ENCODE data around the gene PWWP2B.
"Not testable (repeated sequence)": the region's sequence is repeated elsewhere in the genome, so short reads cannot be mapped to it uniquely, and the experiment has no call there.

The PWWP2B gene

DNA sequence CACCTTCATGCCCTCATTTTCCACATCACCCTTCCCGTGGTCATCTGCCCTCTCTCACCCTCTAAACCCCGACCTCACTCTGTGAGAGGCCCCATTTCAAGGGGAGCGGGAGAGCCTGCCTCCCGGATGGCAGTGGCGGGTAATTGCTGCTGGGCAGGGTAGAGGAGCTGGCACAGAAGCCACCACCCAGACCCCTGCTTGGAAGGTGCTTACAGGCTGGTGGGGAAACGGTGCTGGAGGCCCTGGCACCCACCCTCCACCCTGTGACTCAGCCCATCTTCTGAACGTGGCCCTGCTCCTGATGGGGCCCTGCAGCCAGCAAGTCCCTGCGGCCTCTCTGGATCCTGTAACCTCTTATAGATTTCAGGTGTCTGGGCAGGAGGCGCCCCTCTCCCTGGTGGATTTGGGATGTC, 10.6 kb upstream of the PWWP2B start:
- WGBS, 2 experiments: 91 to 93% methylated on average over 9 of the region's 9 CpGs
- H3K36me3 ChIP-seq (ENCODE audit: control insufficient read depth, insufficient read depth, low read length): no peaks in the 10 kb centered on the region
- H3K27ac ChIP-seq (ENCODE audit: insufficient read depth, low read depth, low read length, poor library complexity, severe bottlenecking): no peak overlapping the region
- no peaks in the 10 kb centered on the region for H3K4me1 ChIP-seq (ENCODE audit: control insufficient read depth, insufficient read depth, low read length)
- no peaks in the 10 kb centered on the region for H3K9me3 ChIP-seq (ENCODE audit: control insufficient read depth, low read length)
- no peaks in the 10 kb centered on the region for H3K27me3 ChIP-seq (ENCODE audit: control insufficient read depth, insufficient read depth, low read length, poor library complexity, severe bottlenecking)
- no peak overlapping the region for H3K4me3 ChIP-seq (ENCODE audit: insufficient read depth, low read depth, low read length)

DNA sequence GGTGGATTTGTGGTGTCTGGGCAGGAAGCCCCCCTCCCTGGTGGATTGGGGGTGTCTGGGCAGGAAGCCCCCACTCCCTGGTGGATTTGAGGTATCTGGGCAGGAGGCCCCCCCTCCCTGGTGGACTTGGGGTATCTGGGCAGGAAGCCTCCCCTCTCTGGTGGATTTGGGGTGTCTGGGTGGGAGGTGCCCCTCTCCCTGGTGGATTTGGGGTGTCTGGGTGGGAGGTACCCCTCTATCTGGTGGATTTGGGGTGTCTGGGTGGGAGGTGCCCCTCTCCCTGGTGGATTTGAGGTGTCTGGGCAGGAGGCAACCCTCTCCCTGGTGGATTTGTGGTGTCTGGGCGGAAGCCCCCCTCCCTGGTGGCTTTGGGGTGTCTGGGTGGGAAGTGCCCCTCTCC, 10.1 kb upstream of the PWWP2B start:
- H3K36me3 ChIP-seq (ENCODE audit: control insufficient read depth, insufficient read depth, low read length); H3K27me3 ChIP-seq (ENCODE audit: control insufficient read depth, insufficient read depth, low read length, poor library complexity, severe bottlenecking); H3K4me1 ChIP-seq (ENCODE audit: control insufficient read depth, insufficient read depth, low read length); H3K4me3 ChIP-seq (ENCODE audit: insufficient read depth, low read depth, low read length); H3K9me3 ChIP-seq (ENCODE audit: control insufficient read depth, low read length); H3K27ac ChIP-seq (ENCODE audit: insufficient read depth, low read depth, low read length, poor library complexity, severe bottlenecking): not testable (repeated sequence)
- WGBS, 2 experiments: 95 to 100% methylated on average over 1 of the region's 1 CpG

- 6 to 7% methylated on average over 26 of the region's 26 CpGs for WGBS, 2 experiments
Measured at GRCh38 chr10:132387764-132388210, 9.2 kb upstream of the PWWP2B start.

DNA sequence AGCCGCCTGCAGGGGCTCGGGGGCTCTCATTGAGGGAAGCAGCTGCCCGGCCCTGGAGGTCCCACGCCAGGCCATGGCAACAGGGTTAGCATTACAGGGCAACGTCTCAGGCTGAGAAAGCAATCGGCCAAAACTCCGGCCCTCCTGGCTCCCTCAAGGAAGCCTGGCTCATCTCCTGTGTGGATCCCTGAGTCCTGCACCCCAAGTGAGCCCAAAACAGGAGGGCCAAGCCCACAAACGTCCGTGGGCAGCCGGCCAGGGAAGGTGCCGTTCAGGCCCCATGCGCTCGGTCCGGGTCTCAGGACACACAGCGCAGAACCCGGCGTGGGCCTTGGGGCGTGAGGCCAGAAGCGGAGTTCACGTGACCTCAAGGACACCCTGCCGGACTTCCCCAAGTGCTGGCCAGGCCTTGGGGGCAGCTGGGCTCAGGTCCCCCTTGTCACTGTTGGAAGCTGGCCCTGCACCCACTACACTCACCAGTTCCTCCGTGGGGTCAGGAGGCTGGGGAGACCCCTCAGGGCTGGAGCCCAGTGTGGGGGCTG, 8.0 kb upstream of the PWWP2B start:
- no peaks in the 10 kb centered on the region for H3K9me3 ChIP-seq (ENCODE audit: control insufficient read depth, low read length)
- no peaks in the 10 kb centered on the region for H3K36me3 ChIP-seq (ENCODE audit: control insufficient read depth, insufficient read depth, low read length)
- no peak overlapping the region for H3K27ac ChIP-seq (ENCODE audit: insufficient read depth, low read depth, low read length, poor library complexity, severe bottlenecking)
- WGBS, 2 experiments: 60 to 61% methylated on average over 22 of the region's 22 CpGs
- H3K4me3 ChIP-seq (ENCODE audit: insufficient read depth, low read depth, low read length): no peak overlapping the region
- no peaks in the 10 kb centered on the region for H3K4me1 ChIP-seq (ENCODE audit: control insufficient read depth, insufficient read depth, low read length)
- no peaks in the 10 kb centered on the region for H3K27me3 ChIP-seq (ENCODE audit: control insufficient read depth, insufficient read depth, low read length, poor library complexity, severe bottlenecking)

More at GRCh38 chr10:132387764-132388210, 9.2 kb upstream of the PWWP2B start:
- Histone ChIP-seq H3K27me3 (ENCODE audit: control insufficient read depth, insufficient read depth, low read length, poor library complexity, severe bottlenecking) (no peaks in the 10 kb centered on the region), H3K4me3 (ENCODE audit: insufficient read depth, low read depth, low read length) (no peak overlapping the region), H3K27ac (ENCODE audit: insufficient read depth, low read depth, low read length, poor library complexity, severe bottlenecking) (no peak overlapping the region), H3K9me3 (ENCODE audit: control insufficient read depth, low read length) (no peaks in the 10 kb centered on the region), H3K36me3 (ENCODE audit: control insufficient read depth, insufficient read depth, low read length) (no peaks in the 10 kb centered on the region), H3K4me1 (ENCODE audit: control insufficient read depth, insufficient read depth, low read length) (no peaks in the 10 kb centered on the region)

- Histone ChIP-seq H3K4me1 (ENCODE audit: control insufficient read depth, insufficient read depth, low read length) (no peaks in the 10 kb centered on the region), H3K36me3 (ENCODE audit: control insufficient read depth, insufficient read depth, low read length) (no peaks in the 10 kb centered on the region), H3K4me3 (ENCODE audit: insufficient read depth, low read depth, low read length) (no peak overlapping the region), H3K9me3 (ENCODE audit: control insufficient read depth, low read length) (no peaks in the 10 kb centered on the region), H3K27ac (ENCODE audit: insufficient read depth, low read depth, low read length, poor library complexity, severe bottlenecking) (no peak overlapping the region), H3K27me3 (ENCODE audit: control insufficient read depth, insufficient read depth, low read length, poor library complexity, severe bottlenecking) (peaks cover 4% of the 10 kb centered on the region)
- WGBS, 2 experiments: 67 to 68% methylated on average over 15 to 16 of the region's 16 CpGs
Measured at GRCh38 chr10:132389433-132390169, 7.4 kb upstream of the PWWP2B start.

- Histone ChIP-seq H3K27me3 (ENCODE audit: control insufficient read depth, insufficient read depth, low read length, poor library complexity, severe bottlenecking) (peaks cover 12% of the 10 kb centered on the region), H3K4me1 (ENCODE audit: control insufficient read depth, insufficient read depth, low read length) (no peaks in the 10 kb centered on the region), H3K4me3 (ENCODE audit: insufficient read depth, low read depth, low read length) (no peak overlapping the region), H3K9me3 (ENCODE audit: control insufficient read depth, low read length) (no peaks in the 10 kb centered on the region), H3K27ac (ENCODE audit: insufficient read depth, low read depth, low read length, poor library complexity, severe bottlenecking) (no peak overlapping the region), H3K36me3 (ENCODE audit: control insufficient read depth, insufficient read depth, low read length) (no peaks in the 10 kb centered on the region)
- WGBS, 2 experiments: 89% methylated on average over 8 of the region's 8 CpGs
Measured at GRCh38 chr10:132390170-132390920, 6.7 kb upstream of the PWWP2B start.

DNA sequence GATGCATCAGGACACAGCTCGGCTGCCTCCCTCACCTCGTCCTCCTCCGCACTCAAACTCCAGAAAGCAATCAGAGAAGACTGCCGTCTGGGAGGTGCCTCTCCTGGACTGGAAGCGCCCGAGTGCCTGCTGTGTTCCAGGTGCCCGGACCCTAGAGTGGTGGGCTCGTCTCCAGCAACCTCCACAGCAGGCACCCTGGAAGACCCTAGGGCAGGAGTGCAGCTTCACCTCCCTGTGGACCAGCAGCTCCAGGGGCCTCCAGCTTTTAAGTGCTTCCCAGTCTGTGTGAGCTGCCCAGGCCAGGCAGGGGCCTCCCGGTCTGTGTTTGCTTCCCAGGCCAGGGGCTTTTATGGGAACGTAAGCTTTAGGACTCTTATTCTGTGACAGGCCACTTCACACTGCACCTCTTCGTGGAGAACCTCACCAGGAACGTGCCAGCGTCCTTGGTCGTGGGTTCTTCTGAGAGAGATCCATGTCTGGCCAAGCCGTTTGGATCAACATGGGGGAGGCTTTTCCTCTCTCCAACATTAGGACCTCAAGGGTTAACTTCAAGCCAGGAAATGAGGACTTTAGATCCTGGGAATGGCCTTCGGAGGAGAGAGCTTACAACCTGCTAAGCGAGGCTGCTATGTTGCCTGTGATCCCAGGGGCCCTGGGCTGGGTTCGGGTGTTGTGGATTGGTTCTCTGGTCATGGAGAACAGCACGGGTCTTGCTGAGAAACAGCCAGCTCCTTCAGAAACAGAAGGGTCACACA, 5.9 kb upstream of the PWWP2B start:
- Histone ChIP-seq H3K4me3 (ENCODE audit: insufficient read depth, low read depth, low read length) (no peak overlapping the region), H3K36me3 (ENCODE audit: control insufficient read depth, insufficient read depth, low read length) (no peaks in the 10 kb centered on the region), H3K9me3 (ENCODE audit: control insufficient read depth, low read length) (no peaks in the 10 kb centered on the region), H3K27ac (ENCODE audit: insufficient read depth, low read depth, low read length, poor library complexity, severe bottlenecking) (no peak overlapping the region), H3K4me1 (ENCODE audit: control insufficient read depth, insufficient read depth, low read length) (no peaks in the 10 kb centered on the region), H3K27me3 (ENCODE audit: control insufficient read depth, insufficient read depth, low read length, poor library complexity, severe bottlenecking) (peaks cover 19% of the 10 kb centered on the region)
- 89 to 91% methylated on average over 19 of the region's 19 CpGs for WGBS, 2 experiments

DNA sequence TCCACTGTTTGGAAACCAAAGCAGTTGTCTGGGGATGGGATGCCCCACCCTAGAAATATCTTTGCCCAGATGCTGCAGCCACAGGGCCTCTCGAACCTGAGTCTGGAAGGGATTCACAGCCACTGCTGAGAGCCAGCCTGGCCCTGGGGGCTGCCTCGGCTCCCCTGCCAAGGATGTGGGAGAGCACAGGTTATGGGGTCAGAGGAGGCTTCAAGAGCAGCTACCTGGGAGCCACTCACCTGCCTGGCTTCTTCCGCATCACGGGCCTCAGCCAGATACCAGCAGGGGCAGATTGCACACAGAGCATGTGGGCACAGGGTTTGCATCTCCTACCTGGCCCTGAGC, 5.4 kb upstream of the PWWP2B start:
- Histone ChIP-seq H3K27ac (ENCODE audit: insufficient read depth, low read depth, low read length, poor library complexity, severe bottlenecking) (no peak overlapping the region), H3K36me3 (ENCODE audit: control insufficient read depth, insufficient read depth, low read length) (no peaks in the 10 kb centered on the region), H3K4me3 (ENCODE audit: insufficient read depth, low read depth, low read length) (no peak overlapping the region), H3K9me3 (ENCODE audit: control insufficient read depth, low read length) (no peaks in the 10 kb centered on the region), H3K27me3 (ENCODE audit: control insufficient read depth, insufficient read depth, low read length, poor library complexity, severe bottlenecking) (peaks cover 23% of the 10 kb centered on the region), H3K4me1 (ENCODE audit: control insufficient read depth, insufficient read depth, low read length) (no peaks in the 10 kb centered on the region)
- 82 to 84% methylated on average over 4 of the region's 4 CpGs for WGBS, 2 experiments

DNA sequence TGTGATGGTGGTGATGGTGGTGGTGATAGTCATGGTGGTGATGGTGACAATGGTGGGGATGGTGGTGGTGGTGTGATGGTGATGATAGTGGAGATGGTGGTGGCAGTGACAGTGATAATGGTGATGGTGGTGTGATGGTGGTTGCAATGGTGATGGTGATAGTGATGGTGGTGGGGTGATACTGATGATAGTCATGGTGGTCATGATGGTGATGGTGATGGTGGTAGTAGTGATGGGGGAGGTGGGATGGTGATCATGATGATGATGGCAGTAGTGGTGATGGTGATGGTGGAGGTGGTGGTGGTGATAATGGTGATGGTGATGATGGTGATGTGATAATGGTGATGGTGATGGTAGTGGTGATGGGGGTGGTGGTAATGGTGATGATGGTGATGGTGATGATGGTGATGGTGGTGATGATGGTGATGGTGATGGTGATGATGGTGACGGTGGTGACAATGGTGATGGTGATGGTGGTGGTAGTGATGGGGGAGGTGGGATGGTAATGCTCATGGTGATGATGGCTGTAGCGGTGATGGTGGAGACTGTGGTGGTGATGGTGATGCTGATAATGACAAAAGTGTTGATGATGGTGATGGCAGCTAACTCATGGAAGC, 4.7 kb upstream of the PWWP2B start:
- 91% methylated on average over 2 of the region's 2 CpGs for WGBS, 2 experiments

More for the DNA sequence above, 4.7 kb upstream of the PWWP2B start:
- no peak overlapping the region for H3K27ac ChIP-seq (ENCODE audit: insufficient read depth, low read depth, low read length, poor library complexity, severe bottlenecking)
- H3K4me3 ChIP-seq (ENCODE audit: insufficient read depth, low read depth, low read length): no peak overlapping the region
- H3K4me1 ChIP-seq (ENCODE audit: control insufficient read depth, insufficient read depth, low read length): no peaks in the 10 kb centered on the region
- H3K27me3 ChIP-seq (ENCODE audit: control insufficient read depth, insufficient read depth, low read length, poor library complexity, severe bottlenecking): peaks cover 26% of the 10 kb centered on the region
- no peaks in the 10 kb centered on the region for H3K36me3 ChIP-seq (ENCODE audit: control insufficient read depth, insufficient read depth, low read length)
- H3K9me3 ChIP-seq (ENCODE audit: control insufficient read depth, low read length): no peaks in the 10 kb centered on the region

Data from ectodermal cell (in vitro differentiated cells).